Left forelimb (tissue), 1 donor: ENCODE measurements around the gene SEC23IP.
"Not testable (repeated sequence)": the region's sequence is repeated elsewhere in the genome, so short reads cannot be mapped to it uniquely, and the experiment has no call there.

Source experiments
- DNase-seq: peaks from one replicate; pipeline ENCODE4 v3.0.0-alpha.2; 2018; ENCODE audit warnings: low spot score

SEC23IP gene

GRCh38 chr10:119892188-119893065, at the start of gene SEC23IP:
SEC23IP (plus strand) TSS chr10:119892730; CDS start chr10:119892783, 53 bp downstream.
- DNase-seq: peak; percentile 97

GRCh38 chr10:119845656-119846055, 46.9 kb upstream of the SEC23IP start:
- DNase-seq: no peak

GRCh38 chr10:119849031-119849789, 43.3 kb upstream of the SEC23IP start:
- no peak for DNase-seq

GRCh38 chr10:119849944-119850343, 42.6 kb upstream of the SEC23IP start:
- DNase-seq: no peak

GRCh38 chr10:119852277-119852676, 40.3 kb upstream of the SEC23IP start:
- DNase-seq: no peak

GRCh38 chr10:119852822-119853221, 39.7 kb upstream of the SEC23IP start:
- no peak for DNase-seq

- no peak for DNase-seq
Measured at GRCh38 chr10:119853574-119853973, 39.0 kb upstream of the SEC23IP start.

- DNase-seq: no peak
Measured at GRCh38 chr10:119858063-119858462, 34.5 kb upstream of the SEC23IP start.

- no peak for DNase-seq
Measured at GRCh38 chr10:119859420-119860258, 32.9 kb upstream of the SEC23IP start.

- DNase-seq: no peak
Measured at GRCh38 chr10:119860866-119861607, 31.5 kb upstream of the SEC23IP start.

GRCh38 chr10:119862524-119862923, 30.0 kb upstream of the SEC23IP start:
- DNase-seq: no peak

GRCh38 chr10:119863951-119864565, 28.5 kb upstream of the SEC23IP start:
- DNase-seq: no peak

GRCh38 chr10:119865699-119866240, 26.8 kb upstream of the SEC23IP start:
- DNase-seq: no peak

- DNase-seq: no peak
Measured at GRCh38 chr10:119867317-119867716, 25.2 kb upstream of the SEC23IP start.

GRCh38 chr10:119869398-119869797, 23.1 kb upstream of the SEC23IP start:
- DNase-seq: not testable (repeated sequence)

- peak; percentile 75 for DNase-seq
Measured at GRCh38 chr10:119871881-119872609, 20.5 kb upstream of the SEC23IP start.

GRCh38 chr10:119872610-119872859, 20.0 kb upstream of the SEC23IP start, which contains the start of gene MCMBP:
MCMBP (minus strand) TSS chr10:119872843; CDS start chr10:119872584, 259 bp downstream.
- DNase-seq: no peak

GRCh38 chr10:119872860-119873681, 19.5 kb upstream of the SEC23IP start:
- peak; percentile 93 for DNase-seq

GRCh38 chr10:119878524-119878923, 14.0 kb upstream of the SEC23IP start:
- DNase-seq: no peak
